ENCODE results near the gene ETV7. TPM values are rescaled to one million over a fixed set of nuclear protein-coding genes. Genes with fewer than 3 reads are reported as not detected.

Gene ETV7
- total and polyA plus RNA-seq, 2 of the 13 experiments (the other 11 are each of a cell fraction or from before 2014, with no cell fraction given): not detected

- TF ChIP-seq SMAD1 (CRISPR knock-in tag; IDR thresholded peaks at IDR 0.05; ENCODE audit: borderline replicate concordance, low read depth): no peak
- no peak for TF ChIP-seq ZNF333 (CRISPR knock-in tag; IDR thresholded peaks at IDR 0.05; ENCODE audit: borderline replicate concordance)
- TF ChIP-seq MXD3 (CRISPR knock-in tag; IDR thresholded peaks at IDR 0.05): no peak
- TF ChIP-seq SMARCC2 (IDR thresholded peaks at IDR 0.05): no peak
- TF ChIP-seq ZNF460 (CRISPR knock-in tag; IDR thresholded peaks at IDR 0.05; ENCODE audit: borderline replicate concordance): no peak
- TF ChIP-seq ARNT2 (CRISPR knock-in tag; IDR thresholded peaks at IDR 0.05; ENCODE audit: low read depth): no peak; the same call in 1 of the 2 replicates
- no peak for TF ChIP-seq DMAP1 (CRISPR knock-in tag; IDR thresholded peaks at IDR 0.05)
- TF ChIP-seq RORA (CRISPR knock-in tag; IDR thresholded peaks at IDR 0.05): no peak
- TF ChIP-seq CHD2 (IDR thresholded peaks at IDR 0.05; ENCODE audit: low read depth, low read length): no peak
- TF ChIP-seq ZNF383 (CRISPR knock-in tag; IDR thresholded peaks at IDR 0.05; ENCODE audit: borderline replicate concordance): no peak
- TF ChIP-seq YEATS2 (CRISPR knock-in tag; IDR thresholded peaks at IDR 0.05; ENCODE audit: borderline replicate concordance): no peak
- TF ChIP-seq ZNF543 (CRISPR knock-in tag; IDR thresholded peaks at IDR 0.05): no peak
- TF ChIP-seq ZNF280D (CRISPR knock-in tag; IDR thresholded peaks at IDR 0.05): no peak
- no peak for TF ChIP-seq ZNF20 (CRISPR knock-in tag; IDR thresholded peaks at IDR 0.05)
- TF ChIP-seq CENPT (CRISPR knock-in tag; IDR thresholded peaks at IDR 0.05; ENCODE audit: low read depth): no peak
- no peak for TF ChIP-seq SOX6 (IDR thresholded peaks at IDR 0.05)
- no peak for TF ChIP-seq SOX6 (CRISPR knock-in tag; IDR thresholded peaks at IDR 0.05)
- no peak for TF ChIP-seq PBX3 (CRISPR knock-in tag; IDR thresholded peaks at IDR 0.05; ENCODE audit: borderline replicate concordance)
- TF ChIP-seq NCOA2 (CRISPR knock-in tag; IDR thresholded peaks at IDR 0.05): no peak
- peak; percentile 41; the same call in 1 of the 2 replicates for TF ChIP-seq SALL1 (CRISPR knock-in tag; IDR thresholded peaks at IDR 0.05)
- no peak for TF ChIP-seq MEF2D (CRISPR knock-in tag; IDR thresholded peaks at IDR 0.05)
- TF ChIP-seq SRF (IDR thresholded peaks at IDR 0.05; ENCODE audit: low read depth, low read length): no peak
- no peak for TF ChIP-seq CENPX (CRISPR knock-in tag; IDR thresholded peaks at IDR 0.05)
Measured at GRCh38 chr6:36340618-36341454, 46.6 kb downstream of the ETV7 start (continued).
